Activated naive CD8-positive, alpha-beta T cell treated with anti-CD3 and anti-CD28 coated beads, Interleukin-2, amount 10 ng/mL, durations not matched to agents 7 days and 5 days (primary cell): ENCODE results near the gene DLX1. TPM values are rescaled to one million over a fixed set of nuclear protein-coding genes. Genes with fewer than 3 reads are reported as not detected.
A peak's percentile ranks its signal among the peaks of the same experiment; 100 is the strongest.

ENCODE experiments used
- ATAC-seq: fragments of 150-1000 bp; cut with Tn5 transposase; one replicate; pipeline ENCODE4 v1.10.0; 2021; ENCODE audit warnings: low read depth, moderate library complexity
- POLR2A ChIA-PET: fragments of 350-600 bp; sonication (Branson Sonifier 250); formaldehyde crosslinking; loops from one replicate; lab custom pipeline; 2021; ENCODE audit warnings: antibody characterized with exemption; lab: Charles Lee
- DNase-seq: peaks from one replicate; pipeline ENCODE4 v3.0.0; 2021
- H3K27ac Mint-ChIP-seq: one replicate; pipeline ENCODE4 v1.8.0; 2022; ENCODE audit warnings: mild to moderate bottlenecking, mixed read lengths
- H3K27me3 Mint-ChIP-seq: one replicate; pipeline ENCODE4 v1.8.0; 2022; ENCODE audit warnings: mild to moderate bottlenecking, moderate library complexity, mixed read lengths
- H3K36me3 Mint-ChIP-seq: one replicate; pipeline ENCODE4 v1.8.0; 2021; ENCODE audit warnings: mild to moderate bottlenecking, mixed read lengths
- H3K4me1 Mint-ChIP-seq: one replicate; pipeline ENCODE4 v1.8.0; 2021; ENCODE audit warnings: mixed read lengths
- H3K4me3 Mint-ChIP-seq: one replicate; pipeline ENCODE4 v1.8.0; 2022; ENCODE audit warnings: mild to moderate bottlenecking, moderate library complexity, mixed read lengths
- H3K9me3 Mint-ChIP-seq: one replicate; pipeline ENCODE4 v1.8.0; 2021; ENCODE audit warnings: mixed read lengths
- total RNA-seq, 2 experiments: library from RNA; stranded (reverse); gene quantifications; one replicate each; pipeline ENCODE4 v1.2.3, GENCODE V29; 2021

Gene DLX1
- total RNA-seq, 2 experiments from 2014 or later, result not detected

DNA sequence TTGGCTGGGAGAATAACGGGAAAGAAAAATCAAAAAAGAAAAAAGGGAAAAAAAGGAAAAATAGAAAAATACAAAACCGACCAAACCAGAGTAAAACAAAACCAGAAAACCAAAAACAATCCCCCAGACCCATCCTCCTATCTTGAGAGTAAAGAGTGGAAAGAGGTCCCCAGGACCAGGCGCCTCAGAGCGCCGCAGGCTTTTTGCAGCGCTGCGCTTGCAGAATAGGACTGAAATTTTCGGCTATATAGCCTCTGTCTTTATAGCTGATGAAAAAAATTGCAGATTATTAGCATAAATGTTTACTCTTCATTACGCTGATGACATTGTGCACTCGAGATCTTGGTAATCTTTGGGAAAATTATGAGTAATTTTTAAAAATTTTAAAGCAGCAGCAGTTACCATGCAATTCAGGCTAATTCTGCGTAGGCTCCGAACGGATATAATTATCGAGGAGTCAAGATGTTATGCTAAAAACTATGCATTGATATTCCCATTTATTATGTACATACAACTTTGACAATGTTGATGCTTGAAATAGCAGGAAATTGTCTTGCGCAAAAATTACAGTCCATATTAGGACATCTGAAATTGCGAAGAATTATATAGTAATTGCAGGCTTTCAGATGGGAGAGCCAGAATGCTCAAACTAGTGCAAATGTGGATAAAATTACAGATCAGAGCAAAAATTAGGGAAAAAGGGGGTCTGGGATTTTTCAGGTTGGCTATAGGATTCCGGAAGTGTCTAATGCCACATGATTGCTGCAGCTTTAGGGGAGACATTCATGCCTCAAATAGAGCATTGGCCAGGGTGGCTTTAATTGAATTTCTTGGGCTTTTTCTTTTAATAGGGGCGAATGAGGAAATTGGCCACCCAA is 8.3 kb downstream of the DLX1 start:
- Mint-ChIP-seq H3K4me1 (peaks cover 27% of the 10 kb centered on the region), H3K9me3 (no peaks in the 10 kb centered on the region), H3K4me3 (peak overlapping the region; percentile 44), H3K27me3 (peaks cover 88% of the 10 kb centered on the region), H3K27ac (peak overlapping the region; percentile 30), H3K36me3 (no peaks in the 10 kb centered on the region)
- ATAC-seq (no peak), DNase-seq (no peak)
- POLR2A ChIA-PET, result interaction anchor here (0.9 kb wide), 1 partner anchor 11 kb away, joined by 3 read pairs; no protein-coding TSS in a partner anchor

DNA sequence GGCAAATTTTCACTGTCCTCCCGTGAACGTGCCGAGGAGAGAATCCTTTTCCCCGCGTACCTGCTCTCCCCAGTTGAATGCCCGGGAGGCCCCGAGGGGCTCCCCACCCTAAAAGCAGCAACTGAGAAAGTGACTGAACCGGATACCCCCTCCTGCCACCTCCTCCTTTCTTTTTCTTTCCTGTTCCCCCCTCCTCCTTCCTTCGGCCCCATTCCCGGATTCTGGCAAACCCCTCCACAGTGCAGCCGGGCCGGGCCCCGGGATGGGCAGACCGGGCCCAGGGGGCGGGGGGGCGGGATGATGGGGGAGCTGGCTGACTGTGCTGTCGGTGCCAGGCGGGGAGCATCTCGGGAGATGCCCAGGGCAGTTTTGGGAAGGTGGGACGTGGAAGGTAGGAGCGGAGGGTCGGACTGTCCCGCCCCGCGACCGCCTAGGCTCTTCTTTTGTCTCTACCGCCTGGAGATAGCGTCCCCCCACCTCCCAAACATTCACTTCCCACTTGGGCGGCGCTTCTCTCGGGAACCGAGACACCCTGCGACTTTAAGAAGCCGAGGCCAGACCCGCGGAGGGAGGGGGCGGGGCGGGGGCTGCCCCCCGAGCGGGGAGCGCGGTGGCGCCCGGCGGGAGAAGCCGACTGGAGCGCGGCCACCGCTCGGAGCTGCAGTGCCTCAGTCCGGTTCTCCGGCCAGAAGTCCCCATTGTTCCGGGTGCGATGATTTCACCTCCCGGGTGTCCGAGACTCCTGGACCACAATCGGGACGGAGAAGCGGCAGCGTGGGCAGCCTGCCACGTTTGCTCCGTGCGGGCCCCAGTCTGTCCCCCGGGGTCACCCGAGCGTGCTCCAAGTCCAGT is 9.2 kb downstream of the DLX1 start:
- POLR2A ChIA-PET, result no interaction called here
- H3K4me1 Mint-ChIP-seq, result peaks cover 27% of the 10 kb centered on the region
- ATAC-seq, result no peak
- peak overlapping the region; percentile 90 for H3K4me3 Mint-ChIP-seq
- H3K36me3 Mint-ChIP-seq, result no peaks in the 10 kb centered on the region
- no peak overlapping the region for H3K27ac Mint-ChIP-seq
- DNase-seq, result peak; percentile 31
- peaks cover 88% of the 10 kb centered on the region for H3K27me3 Mint-ChIP-seq
- no peaks in the 10 kb centered on the region for H3K9me3 Mint-ChIP-seq

DNA sequence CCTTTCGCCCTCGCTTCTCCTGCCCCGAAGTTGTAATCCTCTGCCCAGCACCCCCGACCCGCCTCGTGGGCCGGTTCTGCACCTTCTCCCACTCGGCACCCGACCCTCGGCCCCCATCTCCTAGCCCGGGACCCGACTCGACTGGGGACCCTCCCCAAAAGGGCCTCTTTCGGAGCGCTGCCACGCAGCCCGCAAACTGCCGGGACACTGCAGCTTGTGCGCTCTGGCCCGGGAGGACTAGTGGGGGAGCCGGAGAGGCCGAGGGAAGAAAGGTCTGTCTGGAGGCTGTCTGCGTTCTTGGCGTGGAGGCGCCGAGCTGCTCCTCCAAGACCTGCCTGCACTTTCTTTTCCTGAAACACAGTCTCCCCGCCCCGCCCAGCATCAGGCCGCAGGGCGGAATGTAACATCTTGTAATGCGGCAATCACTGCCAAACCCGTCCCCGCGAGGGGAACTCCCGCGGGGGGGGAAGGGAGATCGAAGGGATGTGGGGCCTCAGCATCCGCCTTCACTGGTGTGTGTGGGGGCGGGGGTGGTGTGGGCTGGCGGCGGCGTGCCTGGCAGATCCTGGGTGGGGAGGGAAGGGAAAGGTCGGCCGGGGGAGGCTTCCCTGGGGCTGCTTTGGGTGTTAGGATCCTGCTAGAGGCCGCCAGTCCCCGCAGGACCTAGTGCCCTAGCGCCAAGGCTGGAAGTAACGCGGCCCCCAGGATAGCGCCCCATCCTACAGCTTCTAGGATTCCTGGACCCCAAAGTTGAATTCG is 10.0 kb downstream of the DLX1 start:
- Mint-ChIP-seq H3K27me3 (peaks cover 87% of the 10 kb centered on the region), H3K4me1 (peaks cover 27% of the 10 kb centered on the region), H3K27ac (peak overlapping the region; percentile 61), H3K36me3 (no peaks in the 10 kb centered on the region), H3K4me3 (peak overlapping the region; percentile 90), H3K9me3 (no peaks in the 10 kb centered on the region)
- ATAC-seq (peak; percentile 65), DNase-seq (peak; percentile 77)
- POLR2A ChIA-PET, result interaction anchor here (0.7 to 1.3 kb wide), 3 partner anchors 10 to 391 kb away, joined by 3 to 5 read pairs (median 5); partner anchors contain the start of gene DLX1

DNA sequence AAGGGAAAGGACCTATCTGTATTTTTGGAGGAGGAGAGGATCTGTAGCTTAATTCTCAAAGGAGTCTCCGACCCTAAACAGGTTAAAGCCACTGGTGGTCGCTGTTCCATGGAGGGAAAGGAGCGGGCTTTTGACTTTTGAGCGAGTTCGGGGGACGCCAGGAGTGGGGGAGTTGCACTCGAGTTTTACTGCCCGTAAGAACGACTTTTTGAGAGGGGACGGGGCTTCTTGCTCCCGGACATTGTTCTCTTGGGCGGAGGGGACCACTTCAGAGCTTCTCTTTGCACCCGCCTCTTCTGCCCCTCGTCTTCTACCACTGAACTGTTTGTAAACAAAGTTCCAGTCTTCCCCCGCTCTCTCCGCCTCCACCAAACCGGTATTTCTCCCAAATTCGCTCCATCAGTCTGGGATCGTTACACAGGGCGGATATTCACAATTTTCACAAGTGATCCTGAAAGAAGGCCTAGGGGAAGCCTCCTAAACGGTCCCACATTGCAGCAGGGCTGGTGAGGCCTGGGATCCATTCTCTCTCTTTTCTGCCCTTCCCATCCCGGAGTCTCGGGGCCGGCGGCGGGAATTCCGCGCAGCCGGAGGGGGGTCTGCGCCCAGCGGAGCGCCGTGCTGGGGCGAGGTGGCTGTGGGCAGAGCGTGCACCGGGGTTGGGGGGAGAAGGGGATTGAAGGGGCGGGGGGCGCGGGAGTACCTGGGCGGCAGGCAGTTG is 10.8 kb downstream of the DLX1 start:
- POLR2A ChIA-PET, result interaction anchor here (0.6 to 1.3 kb wide), 3 partner anchors 11 to 319 kb away, joined by 4 to 5 read pairs (median 5); partner anchors contain the start of gene DLX1
- H3K36me3 Mint-ChIP-seq, result no peaks in the 10 kb centered on the region
- no peak for ATAC-seq
- H3K27me3 Mint-ChIP-seq, result peaks cover 86% of the 10 kb centered on the region
- peak overlapping the region; percentile 90 for H3K4me3 Mint-ChIP-seq
- DNase-seq, result no peak
- H3K27ac Mint-ChIP-seq, result peak overlapping the region; percentile 13
- peaks cover 32% of the 10 kb centered on the region for H3K4me1 Mint-ChIP-seq
- H3K9me3 Mint-ChIP-seq, result no peaks in the 10 kb centered on the region

DNA sequence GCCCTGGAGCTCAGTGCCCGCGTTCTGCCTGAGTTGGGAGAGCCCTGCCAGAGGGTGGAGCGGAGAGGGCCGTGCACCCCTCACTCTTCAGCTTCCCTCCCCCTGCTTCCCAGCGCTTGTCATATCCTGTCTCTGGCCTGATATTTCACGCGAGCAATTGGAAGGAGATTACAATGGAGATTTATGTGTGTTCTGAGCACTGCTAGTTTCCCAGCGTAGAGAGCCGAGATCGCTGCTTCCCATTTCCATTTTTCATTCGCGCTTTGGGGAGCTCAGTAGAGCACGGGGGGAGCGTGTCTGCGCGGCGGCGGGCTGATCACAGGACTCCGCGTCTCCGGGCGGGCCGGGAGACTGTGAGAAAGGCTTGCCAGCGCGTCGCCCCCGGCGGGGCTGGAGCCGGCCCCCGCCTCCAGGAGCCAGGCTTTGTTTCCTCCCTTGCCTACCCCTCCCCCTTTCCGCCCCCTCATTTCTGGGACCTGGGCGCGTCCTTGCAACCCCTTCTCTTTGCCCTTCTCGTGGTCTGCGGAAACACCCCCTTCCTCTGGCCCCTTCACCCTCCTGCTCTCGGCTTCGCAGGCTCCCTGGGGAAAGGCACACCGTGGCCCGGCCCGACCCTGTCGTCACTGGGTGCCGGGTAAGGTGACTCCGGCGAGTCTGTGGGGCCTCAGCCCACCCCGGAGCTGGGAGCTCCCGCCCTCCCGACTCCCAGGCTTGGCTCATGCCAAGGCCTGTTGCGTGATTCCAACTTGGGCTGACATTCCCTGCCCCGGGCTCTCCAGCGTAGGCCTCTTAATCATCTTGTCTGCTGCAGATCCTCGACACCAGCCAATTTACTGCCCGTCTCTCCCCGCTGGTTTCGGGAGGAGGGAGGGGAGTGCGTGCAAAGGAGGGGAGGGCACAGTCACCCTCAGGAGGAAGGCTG is 11.6 kb downstream of the DLX1 start:
- POLR2A ChIA-PET, result interaction anchor here (0.6 to 1.3 kb wide), 2 partner anchors 12 to 320 kb away, joined by 4 to 5 read pairs; partner anchors contain the start of gene DLX1
- Mint-ChIP-seq H3K9me3 (no peaks in the 10 kb centered on the region), H3K27me3 (peaks cover 86% of the 10 kb centered on the region), H3K27ac (no peak overlapping the region), H3K4me3 (peak overlapping the region; percentile 90), H3K36me3 (no peaks in the 10 kb centered on the region), H3K4me1 (peaks cover 37% of the 10 kb centered on the region)
- ATAC-seq (no peak), DNase-seq (no peak)

DNA sequence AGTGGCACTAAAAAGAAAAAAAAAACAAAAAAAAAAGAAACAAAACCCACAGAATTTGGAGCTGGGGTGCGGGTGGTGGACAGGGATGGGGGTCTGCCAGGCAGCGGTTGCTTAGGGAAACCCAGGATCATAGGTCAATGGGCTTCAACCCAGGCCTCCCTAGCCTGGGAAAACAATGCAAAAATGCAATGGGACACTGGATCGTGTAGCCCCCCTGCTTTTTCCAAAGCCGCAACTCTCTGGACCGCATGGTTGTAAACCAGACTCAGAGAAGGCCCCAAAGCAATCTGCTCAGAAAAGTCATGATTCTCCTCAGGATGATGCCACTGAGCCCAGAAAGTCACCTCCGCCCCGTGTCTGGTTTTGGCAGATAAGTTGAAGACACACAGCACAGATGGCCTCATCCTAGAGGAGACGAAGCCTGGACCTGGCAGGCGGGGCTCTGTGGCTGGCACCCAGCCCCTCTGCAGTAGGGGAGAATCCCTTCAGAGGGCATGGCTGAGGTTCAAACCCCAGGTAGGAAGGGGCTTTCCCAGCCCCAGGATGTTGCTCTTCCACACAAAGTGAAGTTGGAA is 12.3 kb downstream of the DLX1 start:
- Mint-ChIP-seq H3K9me3 (no peaks in the 10 kb centered on the region), H3K4me3 (no peak overlapping the region), H3K36me3 (no peaks in the 10 kb centered on the region), H3K27ac (no peak overlapping the region), H3K4me1 (peaks cover 41% of the 10 kb centered on the region), H3K27me3 (peaks cover 83% of the 10 kb centered on the region)
- ATAC-seq (no peak), DNase-seq (no peak)
- POLR2A ChIA-PET, result no interaction called here

DNA sequence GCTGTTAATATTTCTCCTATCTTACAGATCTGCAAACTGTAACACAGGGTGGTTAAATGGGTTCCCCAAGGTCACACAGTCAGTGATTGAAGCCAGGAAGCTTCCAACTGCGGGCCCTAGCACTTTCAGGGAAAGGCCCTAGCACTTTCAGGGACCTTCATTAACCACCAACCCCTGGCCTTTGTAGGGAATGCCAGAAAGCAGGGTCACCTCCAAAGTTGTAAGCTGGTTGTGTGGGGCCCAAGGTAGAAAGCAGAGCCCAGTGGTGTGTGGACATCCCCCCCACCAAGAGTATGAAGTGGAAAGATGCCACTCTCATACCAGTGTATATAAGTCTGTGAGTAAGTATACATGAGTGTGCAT is 13.0 kb downstream of the DLX1 start:
- H3K36me3 Mint-ChIP-seq, result no peaks in the 10 kb centered on the region
- no peaks in the 10 kb centered on the region for H3K9me3 Mint-ChIP-seq
- H3K27ac Mint-ChIP-seq, result no peak overlapping the region
- ATAC-seq (no peak), DNase-seq (no peak)
- peaks cover 80% of the 10 kb centered on the region for H3K27me3 Mint-ChIP-seq
- POLR2A ChIA-PET, result no interaction called here
- peak overlapping the region; percentile 27 for H3K4me3 Mint-ChIP-seq
- H3K4me1 Mint-ChIP-seq, result peaks cover 44% of the 10 kb centered on the region

DNA sequence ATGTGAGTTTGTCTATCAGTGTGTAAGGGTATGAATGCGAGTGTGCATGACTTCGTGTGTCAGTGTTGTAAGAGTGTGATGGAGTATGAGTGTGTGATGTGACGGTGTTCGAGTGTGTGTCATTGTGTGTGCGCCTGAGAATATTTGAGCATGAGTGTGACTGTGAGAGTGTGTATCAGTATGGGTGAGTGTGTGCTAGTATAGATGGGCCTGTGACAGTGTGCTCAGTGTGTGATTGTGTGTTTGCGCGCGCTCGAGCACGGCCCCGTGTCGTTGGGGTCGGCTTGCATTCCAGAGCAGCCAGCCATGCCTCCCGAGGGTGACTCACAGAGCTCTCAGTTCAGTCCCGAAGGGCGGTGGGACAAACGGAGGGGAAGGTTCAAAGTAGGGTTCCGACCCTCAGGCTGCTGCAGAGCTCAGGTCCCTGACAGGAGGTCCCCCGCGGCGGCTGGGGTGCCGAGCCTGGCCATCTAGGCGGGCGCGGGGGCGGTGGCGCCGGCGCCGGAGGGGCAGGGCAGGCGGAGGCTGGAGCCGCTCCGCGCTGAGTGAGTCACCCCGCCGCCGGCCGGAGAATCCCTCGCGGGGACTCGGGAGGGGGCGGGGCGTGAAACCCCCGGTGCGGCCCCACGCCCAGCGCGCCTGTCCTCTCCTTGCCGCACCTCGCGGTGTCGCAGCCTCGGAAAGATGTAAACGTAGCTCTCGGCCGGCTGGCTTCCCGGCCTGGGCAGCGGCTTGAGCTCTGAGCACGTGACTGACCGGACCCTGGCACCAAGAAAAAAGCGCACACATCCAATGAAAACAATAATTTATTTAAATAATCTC is 13.6 kb downstream of the DLX1 start:
- ATAC-seq (peak; percentile 4), DNase-seq (peak; percentile 65)
- H3K4me3 Mint-ChIP-seq, result peak overlapping the region; percentile 48
- H3K27me3 Mint-ChIP-seq, result peaks cover 79% of the 10 kb centered on the region
- H3K4me1 Mint-ChIP-seq, result peaks cover 45% of the 10 kb centered on the region
- no peak overlapping the region for H3K27ac Mint-ChIP-seq
- POLR2A ChIA-PET, result no interaction called here
- H3K9me3 Mint-ChIP-seq, result no peaks in the 10 kb centered on the region
- no peaks in the 10 kb centered on the region for H3K36me3 Mint-ChIP-seq

DNA sequence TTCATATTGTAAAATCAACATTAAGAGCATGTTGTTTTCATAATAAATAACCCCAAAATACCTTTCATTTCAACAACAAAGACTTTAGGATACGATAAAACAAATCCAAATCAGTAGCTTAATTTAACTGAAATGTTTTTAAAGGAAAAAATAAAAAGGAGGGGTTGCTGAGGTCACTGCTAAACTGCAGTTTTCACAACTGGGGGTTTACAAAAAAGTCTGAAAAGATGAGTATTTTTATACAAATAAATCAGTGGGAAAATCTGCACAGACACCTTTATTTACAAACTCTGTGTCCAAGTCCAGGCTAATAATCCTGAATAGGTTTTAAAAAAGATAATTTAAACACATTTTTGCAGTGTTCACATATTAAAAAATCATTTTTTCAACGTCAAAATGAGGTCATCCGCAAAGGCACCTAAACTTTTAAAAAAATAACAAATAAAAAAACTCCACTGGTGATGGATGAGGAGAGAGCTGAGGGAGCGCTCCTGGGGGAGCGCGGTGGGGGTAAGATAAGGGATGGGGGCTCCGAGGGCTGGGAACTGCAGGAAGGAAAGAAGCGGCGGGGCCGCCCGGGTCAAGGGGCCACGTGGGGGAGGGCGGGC is 14.3 kb downstream of the DLX1 start:
- no peak overlapping the region for H3K4me3 Mint-ChIP-seq
- ATAC-seq, result no peak

DNA sequence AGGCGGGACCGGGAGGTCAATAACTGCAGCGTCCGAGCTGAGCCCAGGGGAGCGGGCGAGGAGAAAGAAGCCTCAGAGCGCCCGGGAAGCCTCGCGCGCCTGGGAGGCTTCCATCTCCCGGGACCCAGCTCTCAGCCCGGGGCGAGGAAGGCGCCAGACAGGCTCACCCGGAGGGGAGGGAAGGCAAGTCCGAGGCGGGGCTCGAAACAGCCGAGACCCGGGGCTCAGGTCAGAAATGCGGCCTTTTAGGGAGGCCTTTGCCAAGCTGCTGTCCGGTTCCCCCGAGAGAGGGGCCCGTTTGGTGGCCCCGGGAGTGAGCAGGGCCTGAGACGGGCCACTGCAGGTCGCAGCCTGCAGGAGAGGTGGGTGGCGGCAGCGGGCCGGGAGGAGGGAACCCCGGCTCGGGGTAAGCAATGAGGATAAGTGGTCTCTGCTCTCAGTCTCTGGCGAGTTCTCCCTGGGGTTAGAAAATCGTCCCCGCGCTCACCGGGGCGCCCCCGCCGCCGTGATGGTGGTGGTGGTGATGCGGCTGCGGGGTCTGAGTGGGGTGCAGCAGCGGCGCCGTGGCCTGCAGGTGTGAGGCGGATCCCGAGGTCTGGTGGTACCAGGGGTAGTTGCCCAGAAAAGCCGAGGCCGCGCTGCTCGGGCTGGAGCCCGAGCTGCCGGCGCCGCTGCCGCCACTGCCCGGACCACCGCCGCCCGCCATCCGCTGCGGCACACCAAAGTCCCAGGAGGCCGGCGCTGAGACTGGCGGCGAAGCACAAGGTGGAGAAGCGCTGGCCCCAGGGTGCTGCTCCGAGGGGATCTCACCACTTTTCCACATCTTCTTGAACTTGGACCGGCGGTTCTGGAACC is 15.0 kb downstream of the DLX1 start:
- Mint-ChIP-seq H3K4me1 (peaks cover 50% of the 10 kb centered on the region), H3K4me3 (peak overlapping the region; percentile 84), H3K27ac (no peak overlapping the region), H3K9me3 (no peaks in the 10 kb centered on the region), H3K27me3 (peaks cover 87% of the 10 kb centered on the region), H3K36me3 (no peaks in the 10 kb centered on the region)
- peak; percentile 49 for DNase-seq
- no peak for ATAC-seq
- POLR2A ChIA-PET, result interaction anchor here (1.6 kb wide), 1 partner anchor 14 kb away, joined by 7 read pairs; no protein-coding TSS in a partner anchor

More for the DNA sequence above, 14.3 kb downstream of the DLX1 start:
- DNase-seq, result no peak
- Mint-ChIP-seq H3K9me3 (no peaks in the 10 kb centered on the region), H3K4me1 (peaks cover 50% of the 10 kb centered on the region), H3K27me3 (peaks cover 82% of the 10 kb centered on the region), H3K27ac (no peak overlapping the region), H3K36me3 (no peaks in the 10 kb centered on the region)
- POLR2A ChIA-PET, result no interaction called here
